IPS-20b (cell line): ENCODE measurements around the gene PTER.

Experiments used
- H3K27ac ChIP-seq: one replicate; pipeline ENCODE4 v1.5.1; 2013; ENCODE audit warnings: low read length
- H3K27me3 ChIP-seq: 2 replicates; pipeline ENCODE4 v1.6.1; 2013; ENCODE audit warnings: mild to moderate bottlenecking, low read length, inconsistent platforms; ENCODE audit not compliant: insufficient read depth
- H3K36me3 ChIP-seq: 2 replicates; pipeline ENCODE4 v1.6.1; 2013; ENCODE audit warnings: low read depth, mild to moderate bottlenecking, inconsistent platforms, low read length, moderate library complexity; ENCODE audit not compliant: insufficient read depth
- H3K4me1 ChIP-seq: 2 replicates; pipeline ENCODE4 v1.6.1; 2013; ENCODE audit warnings: mild to moderate bottlenecking, control low read depth, inconsistent platforms, low read length, moderate library complexity; ENCODE audit not compliant: insufficient read depth
- H3K4me3 ChIP-seq: 2 replicates; pipeline ENCODE4 v1.5.1; 2013; ENCODE audit warnings: mild to moderate bottlenecking, low read length, inconsistent platforms
- H3K9ac ChIP-seq: 2 replicates; pipeline ENCODE4 v1.6.1; 2013; ENCODE audit warnings: low read depth, mild to moderate bottlenecking, inconsistent platforms, low read length, moderate library complexity
- H3K9me3 ChIP-seq: 2 replicates; pipeline ENCODE4 v1.6.1; 2013; ENCODE audit warnings: mild to moderate bottlenecking, low read depth, low read length, inconsistent platforms; ENCODE audit not compliant: insufficient read depth

PTER gene

DNA sequence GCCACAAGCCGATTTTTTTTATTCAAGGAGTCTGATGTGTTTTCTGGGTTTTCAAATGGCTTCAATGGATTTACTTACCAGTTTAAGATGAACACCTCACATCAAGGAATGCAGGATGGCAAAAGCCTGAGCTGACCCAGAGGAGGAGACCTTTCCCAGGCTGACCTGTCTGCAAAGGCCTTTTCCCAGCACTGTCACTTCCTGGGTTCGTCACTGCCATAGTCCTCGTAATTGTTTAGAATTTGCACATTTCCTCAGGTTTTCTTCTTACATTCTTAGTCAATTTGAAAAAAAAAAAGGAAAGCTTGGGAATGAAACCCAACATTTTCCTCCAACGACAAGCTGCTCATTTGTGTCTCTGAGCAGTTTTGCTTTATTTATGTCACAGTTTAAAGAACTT lies 42.0 kb downstream of the PTER start:
- Histone ChIP-seq H3K9me3 (no peaks in the 10 kb centered on the region), H3K27ac (no peak overlapping the region), H3K36me3 (no peaks in the 10 kb centered on the region), H3K27me3 (no peaks in the 10 kb centered on the region), H3K4me3 (no peak overlapping the region), H3K9ac (no peak overlapping the region), H3K4me1 (no peaks in the 10 kb centered on the region)

DNA sequence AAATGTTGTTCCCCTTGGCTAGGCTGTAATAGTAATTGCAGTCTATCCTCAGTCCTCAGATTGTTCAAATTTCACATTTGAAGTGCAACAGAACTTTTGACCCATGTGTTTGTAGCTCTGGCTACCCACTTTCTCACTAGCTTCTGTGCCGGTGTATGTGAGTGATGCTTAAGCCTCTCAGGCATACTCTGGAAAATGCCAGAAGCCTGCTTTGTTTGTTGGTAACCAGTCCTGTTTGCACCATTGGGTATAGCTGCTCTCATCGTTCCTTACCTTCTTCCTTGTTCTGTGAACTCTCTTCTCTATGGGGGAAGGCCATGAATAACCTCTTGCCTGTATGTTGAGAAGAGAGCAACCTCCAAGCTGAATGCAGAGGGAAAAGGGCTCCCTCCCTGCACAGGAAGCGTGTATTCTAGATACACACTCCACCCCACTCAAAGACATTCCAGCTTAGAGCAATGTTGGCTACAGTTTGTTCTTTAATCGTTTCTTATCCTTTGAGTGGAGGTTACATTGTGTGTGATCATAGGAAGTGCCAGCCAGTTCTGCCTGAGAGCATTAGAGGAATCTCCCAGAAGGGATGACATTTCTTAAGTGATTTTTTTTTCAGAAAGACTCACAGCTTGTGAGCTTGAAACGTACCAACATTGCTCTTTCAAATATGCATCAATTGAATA lies 44.4 kb downstream of the PTER start:
- no peak overlapping the region for H3K9ac ChIP-seq
- no peak overlapping the region for H3K27ac ChIP-seq
- no peak overlapping the region for H3K4me3 ChIP-seq
- H3K36me3 ChIP-seq = no peaks in the 10 kb centered on the region
- H3K27me3 ChIP-seq = no peaks in the 10 kb centered on the region
- no peaks in the 10 kb centered on the region for H3K9me3 ChIP-seq
- no peaks in the 10 kb centered on the region for H3K4me1 ChIP-seq

DNA sequence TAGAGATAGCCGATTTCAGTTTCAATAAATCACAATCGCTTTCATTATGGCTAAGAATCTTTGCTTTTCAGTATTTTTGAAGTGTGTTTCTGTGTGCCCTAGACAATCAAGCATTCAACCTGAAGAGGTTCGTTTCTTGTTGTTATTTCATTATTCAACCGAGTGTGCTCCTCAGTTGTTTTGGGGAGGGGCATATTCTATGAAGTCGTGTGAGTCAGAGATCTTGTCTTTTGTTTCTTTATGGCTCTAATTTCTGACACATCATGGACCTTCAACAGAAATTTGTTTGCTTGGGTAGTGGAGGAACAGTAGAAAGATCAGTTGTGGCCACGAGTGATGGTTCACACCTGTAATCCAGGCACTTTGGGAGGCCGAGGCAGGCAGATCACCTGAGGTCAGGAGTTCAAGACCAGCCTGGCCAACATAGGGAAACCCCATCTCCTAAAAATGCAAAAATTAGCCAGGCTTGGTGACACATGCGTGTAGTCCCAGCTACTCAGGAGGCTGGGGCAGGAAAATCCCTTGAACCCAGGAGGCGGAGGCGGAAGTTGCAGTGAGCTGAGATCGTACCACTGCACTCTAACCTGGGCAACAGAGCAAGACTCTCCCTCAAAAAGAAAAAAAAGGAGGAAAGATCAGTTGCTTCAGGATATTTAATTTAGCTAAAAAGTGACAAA lies 46.6 kb downstream of the PTER start:
- Histone ChIP-seq H3K9me3 (no peaks in the 10 kb centered on the region), H3K27ac (no peak overlapping the region), H3K4me1 (no peaks in the 10 kb centered on the region), H3K9ac (no peak overlapping the region), H3K36me3 (no peaks in the 10 kb centered on the region), H3K4me3 (no peak overlapping the region), H3K27me3 (no peaks in the 10 kb centered on the region)

DNA sequence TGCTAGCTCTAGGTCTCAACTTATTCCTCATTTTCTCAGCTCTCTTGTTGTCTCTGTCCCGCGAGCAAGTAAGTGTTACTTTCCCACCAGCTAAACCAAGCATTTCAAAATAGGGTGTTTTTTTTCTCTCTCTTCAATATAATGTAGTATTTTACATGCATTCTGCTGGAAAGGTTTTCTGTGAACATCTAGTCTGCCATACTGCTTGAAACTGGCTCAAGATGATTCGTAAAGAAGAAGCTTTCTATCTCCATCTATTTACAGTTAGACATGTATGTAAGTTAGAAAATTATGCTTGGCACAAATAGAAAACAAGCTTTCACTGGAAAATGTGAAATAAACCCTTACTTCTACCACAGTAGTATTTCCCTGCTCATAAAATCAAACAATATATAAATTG lies 53.7 kb downstream of the PTER start:
- Histone ChIP-seq H3K4me3 (no peak overlapping the region), H3K9ac (no peak overlapping the region), H3K4me1 (no peaks in the 10 kb centered on the region), H3K9me3 (no peaks in the 10 kb centered on the region), H3K27ac (no peak overlapping the region), H3K36me3 (no peaks in the 10 kb centered on the region), H3K27me3 (no peaks in the 10 kb centered on the region)

DNA sequence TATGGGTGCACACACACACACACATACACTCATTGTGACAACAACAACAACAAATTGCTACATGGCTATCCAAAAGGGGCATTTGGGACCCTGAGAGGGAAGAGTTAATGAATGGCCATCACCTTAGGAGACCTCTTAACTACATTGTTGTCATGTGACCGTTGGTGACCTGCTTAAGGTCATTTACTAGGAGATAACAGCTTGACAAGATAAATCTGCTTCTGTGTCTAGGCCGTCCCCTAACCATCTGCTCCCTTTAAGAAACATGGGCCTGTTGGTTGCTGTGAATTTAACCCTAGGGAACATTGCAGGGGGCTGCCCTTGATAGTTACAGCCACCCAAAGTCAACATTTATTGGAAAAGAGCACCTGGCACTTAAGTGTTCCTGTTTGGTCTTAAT lies 55.1 kb downstream of the PTER start:
- H3K9ac ChIP-seq = no peak overlapping the region
- H3K9me3 ChIP-seq = no peaks in the 10 kb centered on the region
- H3K27ac ChIP-seq = no peak overlapping the region
- no peaks in the 10 kb centered on the region for H3K27me3 ChIP-seq
- H3K36me3 ChIP-seq = no peaks in the 10 kb centered on the region
- H3K4me1 ChIP-seq = no peaks in the 10 kb centered on the region
- H3K4me3 ChIP-seq = no peak overlapping the region

DNA sequence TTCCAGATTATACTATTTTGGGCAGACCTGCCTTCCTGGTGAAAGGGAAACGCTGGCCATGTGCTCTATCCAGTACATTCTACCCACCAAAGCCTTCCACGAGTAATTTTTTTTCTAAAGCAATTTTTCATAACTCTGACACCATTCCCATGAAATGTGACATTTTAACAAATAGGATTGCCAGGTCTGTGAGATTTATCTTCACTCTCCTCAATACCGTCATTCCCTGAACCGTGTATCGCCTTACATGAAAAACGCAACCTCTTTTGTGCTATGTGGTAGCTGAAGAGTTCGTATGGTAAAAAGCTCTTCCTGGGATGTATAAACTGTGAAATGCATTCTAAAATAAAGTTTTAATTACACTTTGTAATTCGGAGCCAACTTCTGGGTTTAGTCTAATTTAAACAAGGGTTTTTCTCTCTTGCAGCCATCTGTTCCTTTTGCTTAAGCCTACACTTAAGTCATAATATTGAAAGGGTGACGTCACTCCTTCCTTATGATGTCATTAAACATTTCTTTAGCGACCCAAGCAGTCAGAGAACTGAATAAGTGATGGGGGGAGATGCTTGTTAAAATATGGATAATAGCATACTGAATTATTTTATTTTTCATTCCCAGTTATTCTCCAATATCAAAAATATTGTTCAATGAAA lies 57.2 kb downstream of the PTER start:
- Histone ChIP-seq H3K36me3 (no peaks in the 10 kb centered on the region), H3K9ac (no peak overlapping the region), H3K9me3 (no peaks in the 10 kb centered on the region), H3K27me3 (no peaks in the 10 kb centered on the region), H3K4me3 (no peak overlapping the region), H3K4me1 (no peaks in the 10 kb centered on the region), H3K27ac (no peak overlapping the region)

DNA sequence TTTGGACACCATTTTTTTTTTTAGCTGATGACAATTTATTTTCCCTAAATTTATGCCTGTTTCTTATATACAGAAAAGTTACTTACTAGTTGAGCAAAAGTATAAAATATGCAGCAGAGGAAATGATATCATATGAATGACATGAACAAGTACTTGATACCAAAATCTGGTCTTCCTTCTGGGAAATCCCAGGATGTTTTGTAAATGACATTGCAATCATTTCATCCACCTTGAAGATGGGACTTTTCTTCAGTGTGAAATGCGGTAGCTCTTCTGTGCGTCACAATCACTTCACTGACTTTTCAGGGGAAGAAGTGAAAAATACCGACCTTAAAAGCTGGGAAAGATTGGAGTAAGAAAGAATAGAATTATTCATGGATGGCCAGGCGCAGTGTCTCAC lies 61.1 kb downstream of the PTER start:
- no peak overlapping the region for H3K27ac ChIP-seq
- H3K4me1 ChIP-seq = no peaks in the 10 kb centered on the region
- no peak overlapping the region for H3K9ac ChIP-seq
- H3K36me3 ChIP-seq = no peaks in the 10 kb centered on the region
- H3K4me3 ChIP-seq = no peak overlapping the region
- H3K9me3 ChIP-seq = no peaks in the 10 kb centered on the region
- no peaks in the 10 kb centered on the region for H3K27me3 ChIP-seq

DNA sequence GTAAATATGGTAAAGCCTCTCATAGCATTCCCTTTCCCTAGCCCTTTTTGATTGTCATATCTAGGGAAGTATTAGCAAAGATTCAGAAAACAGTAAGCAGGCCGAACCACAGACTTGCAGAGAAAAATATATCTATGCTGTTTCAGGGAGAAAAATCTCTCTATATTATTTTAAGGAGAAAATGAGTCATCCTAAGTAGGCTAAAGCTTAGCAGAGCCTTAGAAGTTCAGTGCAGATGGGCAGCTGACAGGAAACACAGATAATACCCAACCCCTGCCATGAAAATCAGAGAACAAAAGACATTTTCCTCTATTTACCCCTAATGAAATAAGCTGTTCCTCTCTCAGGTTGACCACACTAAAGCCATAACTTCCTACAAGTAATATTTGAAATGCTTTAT lies 68.4 kb downstream of the PTER start:
- Histone ChIP-seq H3K36me3 (no peaks in the 10 kb centered on the region), H3K9me3 (no peaks in the 10 kb centered on the region), H3K4me3 (no peak overlapping the region), H3K4me1 (no peaks in the 10 kb centered on the region), H3K27me3 (no peaks in the 10 kb centered on the region), H3K27ac (no peak overlapping the region), H3K9ac (no peak overlapping the region)

DNA sequence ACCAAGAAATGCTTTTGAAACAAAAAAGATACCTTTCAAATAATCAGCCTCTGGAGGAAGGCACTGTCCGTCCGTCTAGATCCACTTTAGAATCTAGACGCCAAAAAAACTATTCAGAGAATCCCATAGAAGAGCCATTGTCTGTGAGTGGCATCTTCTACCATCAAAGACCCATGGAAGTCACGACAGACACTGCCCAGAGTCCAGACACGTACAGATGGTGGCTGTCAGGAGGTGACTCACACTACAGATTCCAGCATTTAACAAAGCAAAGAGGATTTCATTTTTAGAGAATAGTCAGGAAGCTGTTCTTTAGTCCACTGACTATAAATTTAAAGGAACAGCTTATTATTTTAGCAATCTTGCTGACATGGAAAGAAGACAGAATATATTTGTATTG lies 73.2 kb downstream of the PTER start:
- Histone ChIP-seq H3K27me3 (no peaks in the 10 kb centered on the region), H3K27ac (no peak overlapping the region), H3K9me3 (no peaks in the 10 kb centered on the region), H3K36me3 (no peaks in the 10 kb centered on the region), H3K9ac (no peak overlapping the region), H3K4me3 (no peak overlapping the region), H3K4me1 (no peaks in the 10 kb centered on the region)

DNA sequence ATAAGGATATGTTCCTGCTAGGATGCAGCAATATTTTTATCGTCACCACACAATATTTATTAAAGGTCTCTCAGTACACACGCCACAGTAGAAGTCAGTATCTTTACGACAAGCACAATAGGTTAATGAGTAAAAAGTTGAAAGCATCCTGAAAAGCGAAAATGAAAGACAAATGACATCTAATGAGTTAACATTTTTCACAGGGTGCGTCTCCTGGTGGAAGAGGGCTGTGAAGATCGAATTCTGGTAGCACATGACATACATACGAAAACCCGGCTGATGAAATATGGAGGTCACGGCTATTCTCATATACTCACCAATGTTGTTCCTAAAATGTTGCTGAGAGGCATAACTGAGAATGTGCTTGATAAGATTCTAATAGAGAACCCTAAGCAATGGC lies 74.0 kb downstream of the PTER start:
- H3K9ac ChIP-seq = no peak overlapping the region
- no peak overlapping the region for H3K27ac ChIP-seq
- H3K9me3 ChIP-seq = no peaks in the 10 kb centered on the region
- no peaks in the 10 kb centered on the region for H3K4me1 ChIP-seq
- no peaks in the 10 kb centered on the region for H3K27me3 ChIP-seq
- H3K36me3 ChIP-seq = no peaks in the 10 kb centered on the region
- H3K4me3 ChIP-seq = no peak overlapping the region

DNA sequence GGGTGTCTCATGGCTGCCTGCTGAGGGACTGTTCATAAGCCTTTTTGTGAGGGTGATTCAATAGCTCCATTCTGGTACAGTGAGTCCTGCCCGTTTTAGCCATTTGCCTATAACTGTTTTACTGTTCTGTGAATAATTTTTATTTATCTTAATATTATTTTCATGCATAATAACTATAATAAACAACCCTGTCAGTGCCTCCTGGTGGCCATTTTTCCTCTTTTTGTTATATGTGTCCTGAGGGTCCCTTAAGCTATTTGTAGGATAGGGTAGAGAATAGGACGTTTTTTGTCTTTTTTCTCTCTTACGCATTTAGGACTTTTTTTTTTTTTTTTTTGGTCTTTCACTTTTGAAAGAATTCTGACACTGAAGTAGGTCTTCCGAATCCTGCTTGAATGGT lies 82.0 kb downstream of the PTER start:
- H3K4me3 ChIP-seq = no peak overlapping the region

More for the DNA sequence above, 82.0 kb downstream of the PTER start:
- H3K9me3 ChIP-seq = no peaks in the 10 kb centered on the region
- H3K36me3 ChIP-seq = no peaks in the 10 kb centered on the region
- no peak overlapping the region for H3K9ac ChIP-seq
- no peak overlapping the region for H3K27ac ChIP-seq
- peaks cover 66% of the 10 kb centered on the region for H3K27me3 ChIP-seq
- peaks cover 9% of the 10 kb centered on the region; the same call in 1 of the 2 replicates for H3K4me1 ChIP-seq
